Measurements from ENCODE around the gene TNFRSF1B. TPM values are rescaled to one million over a fixed set of nuclear protein-coding genes. Genes with fewer than 3 reads are reported as not detected.

The TNFRSF1B gene
- total RNA-seq, 2 donors from 2014 or later, result 58.7 to 59.7 TPM

DNA sequence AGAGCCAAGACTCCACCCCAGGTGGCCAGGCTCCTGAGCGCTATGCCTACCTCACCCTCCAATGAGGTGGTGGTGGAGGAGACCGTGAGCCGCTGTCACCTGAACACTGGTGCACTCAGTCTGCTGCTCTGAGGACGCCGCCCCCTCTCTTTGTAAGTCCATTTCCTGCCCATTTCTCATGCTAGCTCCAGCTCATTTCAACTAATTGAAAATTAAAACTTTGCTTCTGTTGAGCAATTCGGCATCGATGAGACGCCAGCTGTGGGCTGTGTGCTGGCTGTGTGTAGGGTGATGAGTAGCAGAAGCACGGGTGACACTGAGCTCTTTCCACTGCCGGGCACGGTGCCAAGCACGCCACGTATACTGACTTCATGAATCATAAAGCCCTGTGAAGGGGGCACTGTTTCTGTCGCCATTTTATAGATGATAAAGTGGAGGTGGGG, 11.2 kb downstream of the TNFRSF1B start:
- peak overlapping the region in 1 of 2 donors; percentile 54 for H3K27ac ChIP-seq

DNA sequence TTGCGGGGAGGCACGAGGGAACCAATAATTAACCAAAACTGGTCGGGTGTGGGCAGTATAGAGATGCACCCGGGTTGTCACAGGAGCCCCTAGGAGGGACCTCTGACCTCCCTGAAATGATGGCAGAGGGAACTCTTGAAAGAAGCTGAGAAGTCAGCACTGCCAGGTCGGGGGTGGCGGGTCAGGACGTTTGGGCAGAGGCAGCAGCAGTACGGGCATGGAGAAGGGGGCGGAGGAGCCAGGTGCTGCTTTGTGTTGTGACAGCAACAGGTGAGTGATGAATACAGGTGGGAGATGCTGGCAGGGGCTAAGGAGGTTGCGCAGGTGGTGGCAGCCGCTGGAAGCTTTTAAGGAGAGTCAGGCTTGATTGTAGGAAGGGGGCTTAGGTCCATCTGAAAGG, 11.7 kb downstream of the TNFRSF1B start:
- H3K27ac ChIP-seq, result peak overlapping the region in 1 of 2 donors; percentile 54

More for the DNA sequence above, 11.2 kb downstream of the TNFRSF1B start:
- DNase-seq (ENCODE audit: low spot score), result peak; percentile 64
- peaks cover 0 to 24% of the 10 kb centered on the region in 2 donors for H3K4me1 ChIP-seq (ENCODE audit: control insufficient read depth in 1 of 2, low read depth in 2 of 2)
- no peak for ATAC-seq (ENCODE audit: insufficient number of reproducible peaks, low FRiP score, low read depth)
- no peaks in the 10 kb centered on the region for H3K9me3 ChIP-seq
- no peaks in the 10 kb centered on the region for H3K27me3 ChIP-seq (replicated peaks; ENCODE audit: insufficient read depth)
- no peak overlapping the region for H3K4me3 ChIP-seq
- TF ChIP-seq, protein P1, sequence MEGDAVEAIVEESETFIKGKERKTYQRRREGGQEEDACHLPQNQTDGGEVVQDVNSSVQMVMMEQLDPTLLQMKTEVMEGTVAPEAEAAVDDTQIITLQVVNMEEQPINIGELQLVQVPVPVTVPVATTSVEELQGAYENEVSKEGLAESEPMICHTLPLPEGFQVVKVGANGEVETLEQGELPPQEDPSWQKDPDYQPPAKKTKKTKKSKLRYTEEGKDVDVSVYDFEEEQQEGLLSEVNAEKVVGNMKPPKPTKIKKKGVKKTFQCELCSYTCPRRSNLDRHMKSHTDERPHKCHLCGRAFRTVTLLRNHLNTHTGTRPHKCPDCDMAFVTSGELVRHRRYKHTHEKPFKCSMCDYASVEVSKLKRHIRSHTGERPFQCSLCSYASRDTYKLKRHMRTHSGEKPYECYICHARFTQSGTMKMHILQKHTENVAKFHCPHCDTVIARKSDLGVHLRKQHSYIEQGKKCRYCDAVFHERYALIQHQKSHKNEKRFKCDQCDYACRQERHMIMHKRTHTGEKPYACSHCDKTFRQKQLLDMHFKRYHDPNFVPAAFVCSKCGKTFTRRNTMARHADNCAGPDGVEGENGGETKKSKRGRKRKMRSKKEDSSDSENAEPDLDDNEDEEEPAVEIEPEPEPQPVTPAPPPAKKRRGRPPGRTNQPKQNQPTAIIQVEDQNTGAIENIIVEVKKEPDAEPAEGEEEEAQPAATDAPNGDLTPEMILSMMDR (IDR thresholded peaks at IDR 0.05), result no peak
- H3K36me3 ChIP-seq, result no peaks in the 10 kb centered on the region

DNA sequence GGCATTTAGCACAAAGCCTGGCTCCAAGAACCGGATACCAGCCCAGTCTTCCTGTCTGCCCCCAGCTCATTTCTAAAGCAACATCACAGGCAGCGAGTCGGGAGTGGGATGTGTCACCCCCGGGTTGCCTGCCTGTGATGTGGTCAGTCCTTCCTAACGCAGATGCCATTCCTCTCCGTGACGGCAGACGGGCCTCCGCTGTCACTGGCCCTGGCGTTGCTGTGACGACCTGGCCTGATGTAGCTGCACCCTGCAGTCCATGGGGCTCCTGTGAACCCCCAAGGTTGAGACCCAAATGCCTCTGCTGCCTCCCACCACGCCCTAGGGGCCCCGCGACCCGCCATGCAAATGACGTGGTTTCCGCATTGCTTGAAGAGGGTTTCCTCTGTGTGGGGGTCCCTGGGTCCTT, 12.3 kb downstream of the TNFRSF1B start:
- Histone ChIP-seq H3K36me3 (no peaks in the 10 kb centered on the region), H3K4me1 (ENCODE audit: control insufficient read depth in 1 of 2, low read depth in 2 of 2) (peaks cover 0 to 29% of the 10 kb centered on the region in 2 donors), H3K4me3 (no peak overlapping the region), H3K9me3 (no peaks in the 10 kb centered on the region), H3K27me3 (replicated peaks; ENCODE audit: insufficient read depth) (no peaks in the 10 kb centered on the region), H3K27ac (peak overlapping the region in 1 of 2 donors; percentile 54)
- DNase-seq (ENCODE audit: low spot score) (no peak), ATAC-seq (ENCODE audit: insufficient number of reproducible peaks, low FRiP score, low read depth) (no peak)
- TF ChIP-seq, protein P1 (IDR thresholded peaks at IDR 0.05), result no peak

More for the DNA sequence above, 11.7 kb downstream of the TNFRSF1B start:
- Histone ChIP-seq H3K9me3 (no peaks in the 10 kb centered on the region), H3K4me1 (ENCODE audit: control insufficient read depth in 1 of 2, low read depth in 2 of 2) (peaks cover 0 to 24% of the 10 kb centered on the region in 2 donors), H3K4me3 (peak overlapping the region; percentile 13), H3K36me3 (no peaks in the 10 kb centered on the region), H3K27me3 (replicated peaks; ENCODE audit: insufficient read depth) (no peaks in the 10 kb centered on the region)
- TF ChIP-seq, protein P1 (IDR thresholded peaks at IDR 0.05), result no peak
- ATAC-seq (ENCODE audit: insufficient number of reproducible peaks, low FRiP score, low read depth) (no peak), DNase-seq (ENCODE audit: low spot score) (no peak)

DNA sequence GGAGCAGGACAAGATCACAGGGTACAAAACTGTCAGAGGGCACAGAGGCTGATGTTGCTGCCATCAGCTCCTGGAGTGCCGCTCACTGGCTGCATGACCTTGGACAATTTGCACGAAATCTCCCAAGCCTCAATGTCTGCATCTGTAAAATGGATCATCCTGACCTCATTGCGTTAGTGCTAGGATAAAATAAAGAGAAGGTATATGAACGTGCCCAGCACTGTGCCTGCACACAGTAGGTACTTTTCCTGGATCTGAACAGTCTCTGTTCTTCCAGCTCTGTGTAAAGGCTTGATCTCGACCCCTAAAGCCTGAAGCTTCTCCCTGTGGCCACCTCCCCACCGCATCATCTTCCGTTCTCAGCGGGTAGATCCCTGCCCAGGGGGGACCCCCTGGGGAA, 12.9 kb downstream of the TNFRSF1B start:
- DNase-seq (ENCODE audit: low spot score), result no peak
- H3K36me3 ChIP-seq, result no peaks in the 10 kb centered on the region
- H3K4me3 ChIP-seq, result no peak overlapping the region
- TF ChIP-seq, protein P1 (IDR thresholded peaks at IDR 0.05), result no peak
- no peaks in the 10 kb centered on the region for H3K27me3 ChIP-seq (replicated peaks; ENCODE audit: insufficient read depth)
- no peak for ATAC-seq (ENCODE audit: insufficient number of reproducible peaks, low FRiP score, low read depth)
- H3K4me1 ChIP-seq (ENCODE audit: control insufficient read depth in 1 of 2, low read depth in 2 of 2), result peaks cover 1 to 29% of the 10 kb centered on the region in 2 donors
- H3K9me3 ChIP-seq, result no peaks in the 10 kb centered on the region
- H3K27ac ChIP-seq, result peak overlapping the region in 1 of 2 donors; percentile 54

DNA sequence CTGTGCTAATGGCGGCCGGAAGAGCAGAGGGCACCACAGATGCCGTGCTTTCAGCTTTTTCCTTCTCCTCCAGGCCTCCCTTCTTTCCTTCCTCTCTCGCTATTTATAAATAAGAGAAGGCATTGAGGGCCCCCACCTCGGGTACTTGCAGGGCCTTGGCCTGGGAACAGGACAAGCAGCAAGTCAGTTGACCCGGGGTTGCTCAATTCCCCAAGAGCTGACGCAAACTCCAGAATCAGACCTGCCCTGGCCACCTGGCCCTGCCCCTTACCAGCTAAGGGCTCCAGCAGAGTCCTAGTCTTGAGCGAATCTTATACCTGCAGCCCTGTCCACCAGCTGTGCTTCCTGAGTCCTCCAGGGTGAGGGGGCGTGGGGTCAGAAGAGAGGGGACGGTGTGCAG, 13.5 kb downstream of the TNFRSF1B start:
- no peak overlapping the region for H3K4me3 ChIP-seq
- TF ChIP-seq, protein P1 (IDR thresholded peaks at IDR 0.05), result no peak
- no peak for ATAC-seq (ENCODE audit: insufficient number of reproducible peaks, low FRiP score, low read depth)
- peaks cover 5 to 33% of the 10 kb centered on the region in 2 donors for H3K4me1 ChIP-seq (ENCODE audit: control insufficient read depth in 1 of 2, low read depth in 2 of 2)
- H3K27me3 ChIP-seq (replicated peaks; ENCODE audit: insufficient read depth), result no peaks in the 10 kb centered on the region
- no peaks in the 10 kb centered on the region for H3K36me3 ChIP-seq
- DNase-seq (ENCODE audit: low spot score), result no peak
- H3K9me3 ChIP-seq, result no peaks in the 10 kb centered on the region
- H3K27ac ChIP-seq, result peak overlapping the region in 1 of 2 donors; percentile 34

Data from thoracic aorta (tissue), 2 donors.